Measurements from ENCODE around the gene SPG7. TPM values are rescaled to one million over a fixed set of nuclear protein-coding genes. Genes with fewer than 3 reads are reported as not detected.

The SPG7 gene
- polyA plus RNA-seq, 2 of the 4 experiments (the other 2 are of a cell fraction): 53.2 to 73.2 TPM

DNA sequence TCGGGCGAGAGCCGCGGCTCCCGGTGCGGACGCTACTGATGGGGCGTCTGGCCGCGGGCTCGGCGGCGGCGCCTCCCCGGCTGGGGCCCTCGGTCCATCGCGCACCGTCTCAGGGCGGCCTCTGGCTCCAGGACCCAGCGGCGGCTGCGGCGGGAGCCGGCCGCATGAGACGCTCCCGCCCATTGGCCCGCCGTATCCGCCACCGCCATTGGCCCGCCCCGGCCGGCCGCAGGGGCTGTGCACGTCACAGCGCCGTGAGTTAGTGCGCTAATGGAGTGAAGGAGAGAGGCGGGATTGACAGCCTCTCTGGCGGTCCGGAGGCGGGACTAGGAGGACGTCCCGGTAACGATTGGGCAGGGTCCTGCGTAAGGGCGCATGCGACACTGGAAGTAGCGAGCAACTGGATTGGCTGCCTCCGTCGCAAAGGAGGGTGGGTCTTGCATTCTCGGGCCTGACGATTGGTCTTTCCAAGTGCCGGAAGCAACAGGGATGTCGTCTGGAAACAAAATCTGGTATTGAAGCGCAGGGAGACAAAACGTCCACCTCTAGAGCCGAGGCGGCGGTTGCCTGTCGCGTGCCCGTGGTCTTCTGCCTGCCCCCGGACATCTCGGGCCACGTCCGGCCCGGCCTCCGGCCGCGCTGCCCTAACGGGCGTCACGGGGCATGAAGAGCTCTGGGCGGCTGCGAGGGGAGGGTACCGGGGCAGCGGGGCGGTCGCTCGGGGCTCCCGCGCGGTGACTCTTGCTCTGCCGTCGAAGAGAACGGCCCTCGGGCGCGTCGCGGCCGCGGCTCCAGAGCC, 17.6 kb upstream of the SPG7 start, which contains the start of gene ANKRD11 (continued):
- TF ChIP-seq POLR2AphosphoS2 (conservative IDR thresholded peaks at IDR 0.05; ENCODE audit: low read length): no peak
- TF ChIP-seq RFX5 (IDR thresholded peaks at IDR 0.05): peak; percentile 65; the same call in 1 of the 2 replicates
- no peak for TF ChIP-seq ZFP36 (IDR thresholded peaks at IDR 0.05; ENCODE audit: borderline replicate concordance, partially characterized antibody)
- no peak for TF ChIP-seq RARB (CRISPR knock-in tag; IDR thresholded peaks at IDR 0.05)
- TF ChIP-seq ZSCAN20 (CRISPR knock-in tag; IDR thresholded peaks at IDR 0.05): no peak
- TF ChIP-seq NFE2L2 (conservative IDR thresholded peaks at IDR 0.05; ENCODE audit: low read length): no peak
- no peak for TF ChIP-seq FOSB (CRISPR knock-in tag; IDR thresholded peaks at IDR 0.05)
- TF ChIP-seq CEBPB (IDR thresholded peaks at IDR 0.05): no peak
- TF ChIP-seq, protein P1, sequence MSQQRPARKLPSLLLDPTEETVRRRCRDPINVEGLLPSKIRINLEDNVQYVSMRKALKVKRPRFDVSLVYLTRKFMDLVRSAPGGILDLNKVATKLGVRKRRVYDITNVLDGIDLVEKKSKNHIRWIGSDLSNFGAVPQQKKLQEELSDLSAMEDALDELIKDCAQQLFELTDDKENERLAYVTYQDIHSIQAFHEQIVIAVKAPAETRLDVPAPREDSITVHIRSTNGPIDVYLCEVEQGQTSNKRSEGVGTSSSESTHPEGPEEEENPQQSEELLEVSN (IDR thresholded peaks at IDR 0.05; ENCODE audit: borderline replicate concordance, low read depth): no peak; the same call in 1 of the 2 replicates
- no peak for TF ChIP-seq HDAC2 (IDR thresholded peaks at IDR 0.05)
- TF ChIP-seq, protein P2, sequence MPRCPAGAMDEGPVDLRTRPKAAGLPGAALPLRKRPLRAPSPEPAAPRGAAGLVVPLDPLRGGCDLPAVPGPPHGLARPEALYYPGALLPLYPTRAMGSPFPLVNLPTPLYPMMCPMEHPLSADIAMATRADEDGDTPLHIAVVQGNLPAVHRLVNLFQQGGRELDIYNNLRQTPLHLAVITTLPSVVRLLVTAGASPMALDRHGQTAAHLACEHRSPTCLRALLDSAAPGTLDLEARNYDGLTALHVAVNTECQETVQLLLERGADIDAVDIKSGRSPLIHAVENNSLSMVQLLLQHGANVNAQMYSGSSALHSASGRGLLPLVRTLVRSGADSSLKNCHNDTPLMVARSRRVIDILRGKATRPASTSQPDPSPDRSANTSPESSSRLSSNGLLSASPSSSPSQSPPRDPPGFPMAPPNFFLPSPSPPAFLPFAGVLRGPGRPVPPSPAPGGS (IDR thresholded peaks at IDR 0.05): peak; percentile 76
- no peak for TF ChIP-seq MYC (IDR thresholded peaks at IDR 0.05; ENCODE audit: borderline replicate concordance, low read length)
- TF ChIP-seq FOSL2 (IDR thresholded peaks at IDR 0.05): no peak
- no peak for TF ChIP-seq FOSL2 (CRISPR knock-in tag; IDR thresholded peaks at IDR 0.05)
- TF ChIP-seq, protein P3, sequence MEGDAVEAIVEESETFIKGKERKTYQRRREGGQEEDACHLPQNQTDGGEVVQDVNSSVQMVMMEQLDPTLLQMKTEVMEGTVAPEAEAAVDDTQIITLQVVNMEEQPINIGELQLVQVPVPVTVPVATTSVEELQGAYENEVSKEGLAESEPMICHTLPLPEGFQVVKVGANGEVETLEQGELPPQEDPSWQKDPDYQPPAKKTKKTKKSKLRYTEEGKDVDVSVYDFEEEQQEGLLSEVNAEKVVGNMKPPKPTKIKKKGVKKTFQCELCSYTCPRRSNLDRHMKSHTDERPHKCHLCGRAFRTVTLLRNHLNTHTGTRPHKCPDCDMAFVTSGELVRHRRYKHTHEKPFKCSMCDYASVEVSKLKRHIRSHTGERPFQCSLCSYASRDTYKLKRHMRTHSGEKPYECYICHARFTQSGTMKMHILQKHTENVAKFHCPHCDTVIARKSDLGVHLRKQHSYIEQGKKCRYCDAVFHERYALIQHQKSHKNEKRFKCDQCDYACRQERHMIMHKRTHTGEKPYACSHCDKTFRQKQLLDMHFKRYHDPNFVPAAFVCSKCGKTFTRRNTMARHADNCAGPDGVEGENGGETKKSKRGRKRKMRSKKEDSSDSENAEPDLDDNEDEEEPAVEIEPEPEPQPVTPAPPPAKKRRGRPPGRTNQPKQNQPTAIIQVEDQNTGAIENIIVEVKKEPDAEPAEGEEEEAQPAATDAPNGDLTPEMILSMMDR (IDR thresholded peaks at IDR 0.05): no peak
- TF ChIP-seq HOXA7 (CRISPR knock-in tag; IDR thresholded peaks at IDR 0.05): no peak
- TF ChIP-seq TFCP2L1 (CRISPR knock-in tag; IDR thresholded peaks at IDR 0.05): no peak
- no peak for TF ChIP-seq CHD2 (IDR thresholded peaks at IDR 0.05; ENCODE audit: low read length, partially characterized antibody)
- 0 out of 2 replicates have a peak, but pooled peaks have one; percentile 24 for TF ChIP-seq PHF8 (IDR thresholded peaks at IDR 0.05; ENCODE audit: borderline replicate concordance, low read depth)
- TF ChIP-seq SMC3 (IDR thresholded peaks at IDR 0.05): no peak
- no peak for TF ChIP-seq EP300 (IDR thresholded peaks at IDR 0.05)
- TF ChIP-seq BHLHE40 (IDR thresholded peaks at IDR 0.05; ENCODE audit: low read depth, low read length): no peak
- TF ChIP-seq KDM5A (IDR thresholded peaks at IDR 0.05): 0 out of 2 replicates have a peak, but pooled peaks have one; percentile 14
- TF ChIP-seq JUN (IDR thresholded peaks at IDR 0.05): peak; percentile 54 to 89; a peak in 4 of 5 replicates
- TF ChIP-seq ZC3H11A (IDR thresholded peaks at IDR 0.05): no peak
- TF ChIP-seq, protein P4, sequence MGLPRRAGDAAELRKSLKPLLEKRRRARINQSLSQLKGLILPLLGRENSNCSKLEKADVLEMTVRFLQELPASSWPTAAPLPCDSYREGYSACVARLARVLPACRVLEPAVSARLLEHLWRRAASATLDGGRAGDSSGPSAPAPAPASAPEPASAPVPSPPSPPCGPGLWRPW (IDR thresholded peaks at IDR 0.05): no peak
- TF ChIP-seq HOXB5 (CRISPR knock-in tag; IDR thresholded peaks at IDR 0.05): no peak
- TF ChIP-seq MAFK (IDR thresholded peaks at IDR 0.05; ENCODE audit: partially characterized antibody): no peak
- TF ChIP-seq EHF (CRISPR knock-in tag; IDR thresholded peaks at IDR 0.05): no peak
- TF ChIP-seq, protein P5, sequence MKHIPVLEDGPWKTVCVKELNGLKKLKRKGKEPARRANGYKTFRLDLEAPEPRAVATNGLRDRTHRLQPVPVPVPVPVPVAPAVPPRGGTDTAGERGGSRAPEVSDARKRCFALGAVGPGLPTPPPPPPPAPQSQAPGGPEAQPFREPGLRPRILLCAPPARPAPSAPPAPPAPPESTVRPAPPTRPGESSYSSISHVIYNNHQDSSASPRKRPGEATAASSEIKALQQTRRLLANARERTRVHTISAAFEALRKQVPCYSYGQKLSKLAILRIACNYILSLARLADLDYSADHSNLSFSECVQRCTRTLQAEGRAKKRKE (CRISPR knock-in tag; IDR thresholded peaks at IDR 0.05; ENCODE audit: low read depth): peak; percentile 62; the same call in 1 of the 2 replicates
- no peak for TF ChIP-seq CBX2 (IDR thresholded peaks at IDR 0.05; ENCODE audit: borderline replicate concordance, low read depth)
